ENCODE results near the gene IMPACT.

- TF ChIP-seq POLR2A (IDR thresholded peaks at IDR 0.05) (no peak), CTCF (IDR thresholded peaks at IDR 0.05) (no peak)
Measured at GRCh38 chr18:24466771-24467170, 40.3 kb downstream of the IMPACT start.

Data from testis (tissue), 2 donors.